GM19324 (cell line): Measurements from ENCODE around the gene PTCRA.
"Not testable (repeated sequence)": the region's sequence is repeated elsewhere in the genome, so short reads cannot be mapped to it uniquely, and the experiment has no call there.

Source experiments
- ATAC-seq: cut with Tn5 transposase; IDR thresholded peaks from one replicate; pipeline ENCODE4 v1.9.1; 2021; ENCODE audit warnings: mild to moderate bottlenecking, moderate library complexity; ENCODE audit not compliant: unreplicated experiment, low FRiP score

The PTCRA gene

GRCh38 chr6:42915732-42916131, at the start of gene PTCRA:
TSS of gene PTCRA (plus strand) at chr6:42916053. CDS start at chr6:42916070, 17 bp downstream.
- no peak for ATAC-seq

DNA sequence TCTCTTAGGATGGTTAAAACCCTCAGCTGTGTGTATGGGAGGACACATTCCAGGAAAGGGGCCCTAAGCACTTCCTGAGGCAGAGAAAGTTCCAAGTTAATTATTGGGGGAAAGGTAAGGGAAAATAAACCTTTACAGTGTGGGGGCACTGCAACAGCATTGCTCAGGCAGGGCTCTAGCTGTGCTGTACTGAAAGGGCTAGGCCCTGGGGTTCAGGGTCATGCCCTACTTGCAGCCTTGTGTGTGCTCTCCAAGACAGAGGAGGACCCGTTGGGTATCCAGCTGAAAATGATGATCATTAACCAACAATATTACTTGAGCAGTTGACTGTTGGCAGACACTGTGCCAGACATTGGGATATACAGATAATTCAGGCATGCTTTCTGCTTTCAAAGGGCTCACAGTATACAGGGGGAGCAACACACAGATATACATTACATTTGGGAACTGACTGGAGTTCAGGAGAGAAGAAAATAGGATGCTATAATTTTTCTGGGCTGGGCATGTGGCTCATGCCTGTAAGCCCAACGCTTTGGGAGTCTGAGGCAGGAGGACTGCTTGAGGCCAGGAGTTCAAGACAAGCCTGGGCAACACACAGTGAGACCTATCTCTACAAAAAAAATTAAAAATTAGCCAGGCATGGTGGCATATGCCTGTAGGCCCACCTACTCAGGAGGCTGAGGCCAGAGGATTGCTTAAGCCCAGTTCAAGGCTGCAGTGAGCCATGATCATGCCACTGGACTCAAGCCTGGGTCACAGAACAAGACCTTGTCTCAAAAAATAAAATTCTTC, 45.5 kb upstream of the PTCRA start:
- ATAC-seq = no peak

DNA sequence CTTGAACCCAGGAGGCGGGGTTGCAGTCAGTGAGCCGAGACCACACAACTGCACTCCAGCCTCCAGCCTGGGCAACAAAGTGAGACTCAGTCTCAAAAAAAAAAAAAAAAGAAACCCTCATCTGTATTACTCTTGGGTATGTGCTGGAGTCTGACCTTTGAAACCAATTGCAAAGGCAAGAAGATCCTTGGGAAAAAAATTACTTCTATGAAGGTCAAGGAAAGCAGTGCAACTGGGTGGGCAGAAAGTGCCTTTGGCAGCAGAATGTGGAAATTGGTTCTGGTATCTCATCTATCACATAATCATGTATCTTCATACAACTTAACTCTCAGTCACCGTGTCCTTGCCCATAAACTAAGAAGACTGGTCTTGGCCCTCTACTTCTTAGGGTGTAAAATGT, 44.1 kb upstream of the PTCRA start:
- ATAC-seq = no peak

DNA sequence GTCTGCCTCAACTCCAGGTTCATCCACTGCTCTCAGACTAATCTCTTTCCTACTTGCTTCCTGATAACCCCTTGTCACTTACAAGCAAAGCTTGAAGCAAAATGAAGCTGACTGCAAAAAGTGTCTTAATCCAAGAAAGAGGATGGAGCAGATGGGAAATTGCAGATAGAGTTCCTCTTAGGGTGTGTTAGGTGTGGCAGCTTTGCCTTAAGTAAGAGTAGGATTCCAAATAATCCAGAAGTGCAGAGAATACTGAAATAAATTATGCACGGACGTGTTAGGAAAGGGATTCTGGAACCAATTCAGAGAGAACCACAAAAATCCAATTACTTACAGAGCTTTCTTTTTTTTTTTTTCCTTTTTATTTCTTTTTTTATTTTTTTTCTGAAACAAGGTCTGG, 42.5 kb upstream of the PTCRA start:
- ATAC-seq = no peak

DNA sequence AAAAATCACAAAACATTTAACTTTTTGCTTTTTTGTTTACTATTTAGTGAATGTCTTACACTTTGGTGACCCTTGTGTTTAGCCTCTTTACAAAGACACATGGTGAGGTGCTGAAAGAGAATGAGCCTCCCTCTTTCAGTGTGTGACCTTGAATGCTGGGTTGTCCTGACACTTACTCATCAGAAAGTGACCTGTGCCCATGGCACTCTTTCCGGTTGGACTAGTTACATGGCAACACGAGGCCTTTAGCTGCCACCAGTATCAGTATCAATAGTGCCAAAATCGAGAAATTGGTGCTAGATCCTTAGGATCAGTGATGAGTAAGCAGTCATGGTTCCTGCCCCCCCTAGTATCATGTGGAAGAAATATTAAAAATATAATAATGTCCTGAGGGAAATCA, 38.2 kb upstream of the PTCRA start:
- no peak for ATAC-seq

DNA sequence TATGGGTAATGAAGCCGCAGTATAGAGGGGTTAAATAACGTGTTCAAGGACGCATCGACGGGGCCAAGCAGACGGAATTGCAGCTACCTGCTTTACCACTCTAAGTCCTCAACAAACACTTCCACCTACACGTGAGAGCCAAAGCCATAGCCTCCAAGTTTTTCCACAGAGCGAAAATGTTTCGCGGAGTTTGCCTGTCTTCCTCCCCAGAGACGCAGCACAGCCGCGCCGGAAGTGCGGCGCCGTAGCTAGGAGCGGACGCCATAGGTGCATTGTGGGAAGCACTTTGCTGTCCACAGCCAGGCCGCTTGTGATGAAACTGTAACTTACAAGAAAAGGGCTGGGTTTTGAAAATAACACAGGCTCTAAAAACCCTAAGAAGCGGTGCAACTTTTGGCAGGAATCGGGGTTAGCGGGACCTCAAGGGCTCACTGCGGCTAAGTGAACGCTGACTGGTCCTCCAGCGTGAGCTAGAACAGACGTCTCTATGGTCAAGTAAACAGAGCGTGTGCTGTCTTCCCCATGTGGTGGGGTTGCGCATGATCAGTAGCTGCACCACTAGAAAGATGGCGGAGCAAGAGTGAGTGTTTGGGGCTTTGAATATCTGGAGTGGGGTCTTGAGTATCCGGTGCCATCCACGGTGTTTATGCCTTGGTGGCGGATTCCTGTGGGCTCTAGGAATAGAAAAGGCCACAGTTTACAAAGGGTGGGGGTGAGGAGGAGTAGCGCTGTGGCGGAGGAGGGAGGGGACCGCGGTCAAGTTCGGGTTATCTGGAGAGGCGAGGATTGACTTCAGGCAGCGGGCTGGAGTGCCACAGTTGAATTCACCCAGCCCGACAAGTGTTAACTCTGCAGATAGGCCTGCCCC, 36.2 kb upstream of the PTCRA start, which contains the start of gene RPL7L1:
RPL7L1 (plus strand) TSS at position 245 of the 868 bp plus-strand sequence; CDS start at position 540, 295 bp downstream.
- ATAC-seq = peak; percentile 89

- not testable (repeated sequence) for ATAC-seq
Observed at GRCh38 chr6:42880240-42880817, 35.5 kb upstream of the PTCRA start.

DNA sequence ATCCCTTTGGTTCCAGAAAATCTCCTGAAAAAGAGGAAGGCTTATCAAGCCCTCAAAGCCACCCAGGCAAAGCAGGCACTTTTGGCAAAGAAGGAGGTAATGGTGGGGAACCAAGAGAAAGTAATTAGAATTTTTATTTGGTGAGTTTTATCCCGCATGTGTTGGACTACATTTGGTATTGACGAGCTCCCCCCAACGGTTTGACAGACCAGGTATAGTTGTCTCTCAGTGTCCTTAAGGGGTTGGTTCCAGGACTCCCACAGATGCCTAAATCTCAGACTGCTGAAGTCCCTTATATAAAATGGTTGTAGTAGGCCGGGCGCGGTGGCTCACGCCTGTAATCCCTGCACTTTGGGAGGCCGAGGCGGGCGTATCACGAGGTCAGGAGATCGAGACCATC, 35.0 kb upstream of the PTCRA start:
- ATAC-seq = not testable (repeated sequence)

- no peak for ATAC-seq
Observed at GRCh38 chr6:42885702-42886101, 30.2 kb upstream of the PTCRA start.

DNA sequence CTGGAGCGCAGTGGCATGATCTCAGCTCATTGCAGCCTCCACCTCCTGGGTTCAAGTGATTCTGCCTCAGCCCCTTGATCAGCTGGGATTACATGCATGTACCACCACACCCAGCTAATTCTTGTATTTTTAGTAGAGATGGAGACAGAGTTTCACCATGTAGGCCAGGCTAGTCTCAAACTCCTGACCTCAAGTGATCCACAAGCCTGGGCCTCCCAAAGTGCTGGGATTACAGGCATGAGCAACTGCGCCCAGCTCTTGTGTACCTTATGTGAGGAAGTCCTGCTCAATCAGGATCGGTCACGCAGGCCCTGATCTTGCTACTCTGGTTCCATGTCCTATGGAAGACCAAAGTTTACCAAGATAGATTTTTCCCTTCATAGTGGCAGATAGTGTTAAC, 27.7 kb upstream of the PTCRA start:
- not testable (repeated sequence) for ATAC-seq

- ATAC-seq = no peak
Observed at GRCh38 chr6:42889815-42890214, 26.0 kb upstream of the PTCRA start.

- peak; percentile 92 for ATAC-seq
Observed at GRCh38 chr6:42890311-42891198, 25.3 kb upstream of the PTCRA start.

DNA sequence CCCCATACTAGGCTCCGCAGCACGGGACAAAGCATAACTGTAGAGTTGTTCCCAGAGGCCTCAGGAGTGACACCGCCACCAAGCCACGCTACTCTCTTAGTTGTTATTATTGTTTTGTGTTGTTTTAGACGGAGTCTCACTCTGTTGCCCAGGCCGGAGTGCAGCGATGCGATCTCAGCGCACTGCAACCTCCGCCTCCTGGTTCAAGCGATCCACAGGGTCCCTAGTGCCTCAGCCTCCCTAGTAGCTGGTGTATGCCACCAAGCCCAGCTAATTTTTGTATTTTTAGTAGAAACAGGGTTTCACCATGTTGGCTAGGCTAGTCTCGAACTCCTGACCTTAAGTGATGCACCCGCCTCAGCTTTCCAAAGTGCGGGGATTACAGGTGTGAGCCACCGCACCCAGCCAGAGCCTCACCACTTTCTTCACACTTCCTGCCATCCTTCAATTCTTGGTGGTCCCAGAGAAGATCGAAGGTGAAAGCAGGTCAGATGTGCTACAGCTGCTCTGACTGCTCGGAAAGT, 24.6 kb upstream of the PTCRA start:
- no peak for ATAC-seq

DNA sequence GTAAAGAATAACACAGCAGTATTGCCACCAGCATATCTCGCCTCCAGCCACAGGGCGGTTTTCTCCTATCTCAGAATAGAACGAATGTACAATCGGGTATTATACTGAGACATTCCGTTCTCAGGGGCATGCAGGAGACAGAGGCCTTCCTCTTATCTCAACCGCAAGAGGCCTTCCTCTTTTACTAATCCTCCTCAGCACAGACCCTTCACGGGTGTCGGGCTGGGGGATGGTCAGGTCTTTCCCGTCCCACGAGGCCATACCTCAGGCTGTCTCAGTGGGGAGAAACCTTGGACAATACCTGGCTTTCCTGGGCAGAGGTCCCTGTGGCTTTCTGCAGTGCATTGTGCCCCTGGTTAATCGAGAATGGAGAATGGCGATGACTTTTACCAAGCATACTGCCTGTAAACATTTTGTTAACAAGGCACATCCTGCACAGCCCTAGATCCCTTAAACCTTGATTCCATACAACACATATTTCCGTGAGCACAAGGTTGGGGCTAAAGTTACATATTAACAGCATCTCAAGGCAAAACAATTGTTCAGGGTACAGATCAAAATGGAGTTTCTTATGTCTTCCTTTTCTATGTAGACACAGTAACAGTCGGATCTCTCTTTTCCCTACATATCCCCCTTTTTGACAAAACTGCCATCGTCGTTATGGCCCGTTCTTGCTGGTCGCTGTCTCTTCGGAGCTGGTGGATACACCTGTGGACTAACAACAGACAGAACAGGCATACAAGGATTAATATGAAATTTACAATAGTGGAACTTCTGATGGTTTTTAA, 21.6 kb upstream of the PTCRA start:
- ATAC-seq = not testable (repeated sequence)

DNA sequence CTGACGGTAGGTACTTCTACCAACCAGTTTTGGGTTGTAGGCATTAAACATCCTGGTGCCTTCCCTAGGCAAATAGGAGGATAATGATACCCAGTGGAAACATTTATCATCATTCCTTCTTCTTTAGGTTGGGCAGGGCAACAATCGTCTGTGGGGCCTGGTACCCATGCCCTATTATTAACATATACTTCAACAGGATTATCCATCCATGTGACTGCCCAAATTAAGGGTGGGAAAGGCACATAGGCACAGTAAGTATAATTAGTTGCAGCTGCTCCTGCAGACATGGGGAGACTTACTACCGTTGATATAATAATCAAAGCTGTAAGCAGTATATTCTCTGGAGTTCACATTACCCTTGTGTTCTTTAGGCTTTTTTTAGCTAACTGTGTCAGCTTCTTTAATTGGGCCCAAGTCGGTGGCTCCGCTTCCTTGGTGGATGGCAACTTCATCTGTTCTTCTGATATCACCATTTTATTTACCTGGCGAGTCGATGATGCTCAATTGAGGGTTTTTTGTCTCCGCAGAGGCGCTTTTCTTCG, 19.6 kb upstream of the PTCRA start:
- no peak for ATAC-seq

- ATAC-seq = no peak
Observed at GRCh38 chr6:42898891-42899361, 16.9 kb upstream of the PTCRA start.

- no peak for ATAC-seq
Observed at GRCh38 chr6:42899871-42900270, 16.0 kb upstream of the PTCRA start.

GRCh38 chr6:42901538-42901957, 14.3 kb upstream of the PTCRA start:
- no peak for ATAC-seq
